ENCODE results near the gene PNPLA8. TPM values are rescaled to one million over a fixed set of nuclear protein-coding genes. Genes with fewer than 3 reads are reported as not detected.
A peak's percentile ranks its signal among the peaks of the same experiment; 100 is the strongest.

Gene PNPLA8, protein sequence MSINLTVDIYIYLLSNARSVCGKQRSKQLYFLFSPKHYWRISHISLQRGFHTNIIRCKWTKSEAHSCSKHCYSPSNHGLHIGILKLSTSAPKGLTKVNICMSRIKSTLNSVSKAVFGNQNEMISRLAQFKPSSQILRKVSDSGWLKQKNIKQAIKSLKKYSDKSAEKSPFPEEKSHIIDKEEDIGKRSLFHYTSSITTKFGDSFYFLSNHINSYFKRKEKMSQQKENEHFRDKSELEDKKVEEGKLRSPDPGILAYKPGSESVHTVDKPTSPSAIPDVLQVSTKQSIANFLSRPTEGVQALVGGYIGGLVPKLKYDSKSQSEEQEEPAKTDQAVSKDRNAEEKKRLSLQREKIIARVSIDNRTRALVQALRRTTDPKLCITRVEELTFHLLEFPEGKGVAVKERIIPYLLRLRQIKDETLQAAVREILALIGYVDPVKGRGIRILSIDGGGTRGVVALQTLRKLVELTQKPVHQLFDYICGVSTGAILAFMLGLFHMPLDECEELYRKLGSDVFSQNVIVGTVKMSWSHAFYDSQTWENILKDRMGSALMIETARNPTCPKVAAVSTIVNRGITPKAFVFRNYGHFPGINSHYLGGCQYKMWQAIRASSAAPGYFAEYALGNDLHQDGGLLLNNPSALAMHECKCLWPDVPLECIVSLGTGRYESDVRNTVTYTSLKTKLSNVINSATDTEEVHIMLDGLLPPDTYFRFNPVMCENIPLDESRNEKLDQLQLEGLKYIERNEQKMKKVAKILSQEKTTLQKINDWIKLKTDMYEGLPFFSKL
- total RNA-seq, result 10 to 100 TPM; 19.7 to 25.6 TPM
- 10 to 100 TPM; 24.0 to 26.5 (median 24.3) TPM for polyA plus RNA-seq
- total RNA-seq, result 26.6 to 130 (median 64.4) reads per million in 6 experiments

- POLR2A ChIA-PET, result interaction anchor here (0.6 to 3.9 kb wide), 13 partner anchors 11 to 1400 kb away, joined by 3 to 53 read pairs (median 3); partner anchors contain the start of genes CBLL1, DNAJB9, HBP1 and NRCAM
- Mint-ChIP-seq H3K27me3 (peaks cover 0 to 1% (median 0%) of the 10 kb centered on the region in 5 donors), H3K36me3 (peaks cover 0 to 11% (median 0%) of the 10 kb centered on the region in 3 donors), H3K27ac (peak within 1 kb of the TSS; percentile 96 to 100 (median 100)), H3K9me3 (no peaks in the 10 kb centered on the region), H3K4me1 (peaks cover 20 to 56% (median 40%) of the 10 kb centered on the region in 4 donors), H3K4me3 (peak within 1 kb of the TSS; percentile 92 to 99 (median 97))
- DNase-seq, result peak; percentile 99 to 100 (median 100)
- peak; percentile 87 to 88 for ATAC-seq
Observed at GRCh38 chr7:108525985-108526767, at the start of gene PNPLA8. TSS of gene PNPLA8 (minus strand) at chr7:108526135. CDS start at chr7:108515491, 10,644 bp downstream.

DNA sequence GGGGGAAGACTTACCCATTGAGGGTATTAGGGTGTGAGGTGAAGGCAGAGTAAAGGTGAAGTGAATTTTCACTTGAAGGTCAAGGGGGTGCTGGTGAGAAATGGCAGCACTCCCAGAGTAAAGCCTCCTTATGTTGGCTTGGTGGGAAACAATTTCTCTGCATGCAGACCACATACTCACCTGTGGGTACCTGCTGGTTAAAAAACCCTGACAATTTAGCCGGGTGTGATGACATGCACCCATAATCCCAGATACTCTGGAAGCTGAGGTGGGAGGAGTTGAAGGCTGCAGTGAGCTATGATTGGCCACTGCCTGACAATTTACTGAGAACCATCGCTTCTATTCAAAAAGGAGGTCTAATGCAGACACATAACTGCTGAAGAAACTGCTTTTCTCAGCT lies 49.2 kb upstream of the PNPLA8 start:
- peaks cover 10 to 64% (median 30%) of the 10 kb centered on the region in 3 donors for H3K36me3 Mint-ChIP-seq

DNA sequence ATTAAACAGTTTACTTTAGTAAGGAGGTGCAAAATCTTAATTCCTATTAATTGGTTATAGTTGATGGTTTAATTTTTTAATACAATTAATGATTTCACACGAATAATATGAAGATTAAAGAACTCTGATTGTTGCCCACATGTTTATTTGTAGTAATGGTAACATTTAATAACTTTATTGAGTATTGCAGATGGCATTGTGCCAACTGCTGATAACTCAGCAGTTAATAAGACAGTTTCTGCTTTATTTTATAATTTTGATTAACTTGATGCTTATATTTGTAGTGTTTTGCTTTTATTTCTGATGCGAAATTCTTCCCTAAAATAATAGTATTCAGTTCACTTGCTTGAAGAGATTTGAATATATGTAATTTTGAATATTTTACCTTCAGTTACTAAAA lies 46.5 kb upstream of the PNPLA8 start:
- peaks cover 21 to 65% (median 46%) of the 10 kb centered on the region in 4 donors for H3K4me1 Mint-ChIP-seq
- peaks cover 4 to 52% (median 22%) of the 10 kb centered on the region in 3 donors for H3K36me3 Mint-ChIP-seq
- H3K4me3 Mint-ChIP-seq, result peak overlapping the region in 1 of 10 donors; percentile 10
- no peak overlapping the region for H3K27ac Mint-ChIP-seq
- POLR2A ChIA-PET, result no interaction called here
- no peaks in the 10 kb centered on the region for H3K27me3 Mint-ChIP-seq
- ATAC-seq (no peak), DNase-seq (no peak)
- H3K9me3 Mint-ChIP-seq, result no peaks in the 10 kb centered on the region

More for the DNA sequence above, 49.2 kb upstream of the PNPLA8 start:
- ATAC-seq (no peak), DNase-seq (no peak)
- no peaks in the 10 kb centered on the region for H3K27me3 Mint-ChIP-seq
- H3K27ac Mint-ChIP-seq, result peak overlapping the region in 1 of 10 donors; percentile 11
- H3K4me1 Mint-ChIP-seq, result peaks cover 15 to 43% (median 29%) of the 10 kb centered on the region in 4 donors
- H3K9me3 Mint-ChIP-seq, result peaks cover 0 to 5% (median 1%) of the 10 kb centered on the region in 9 donors
- POLR2A ChIA-PET, result no interaction called here
- H3K4me3 Mint-ChIP-seq, result no peak overlapping the region

DNA sequence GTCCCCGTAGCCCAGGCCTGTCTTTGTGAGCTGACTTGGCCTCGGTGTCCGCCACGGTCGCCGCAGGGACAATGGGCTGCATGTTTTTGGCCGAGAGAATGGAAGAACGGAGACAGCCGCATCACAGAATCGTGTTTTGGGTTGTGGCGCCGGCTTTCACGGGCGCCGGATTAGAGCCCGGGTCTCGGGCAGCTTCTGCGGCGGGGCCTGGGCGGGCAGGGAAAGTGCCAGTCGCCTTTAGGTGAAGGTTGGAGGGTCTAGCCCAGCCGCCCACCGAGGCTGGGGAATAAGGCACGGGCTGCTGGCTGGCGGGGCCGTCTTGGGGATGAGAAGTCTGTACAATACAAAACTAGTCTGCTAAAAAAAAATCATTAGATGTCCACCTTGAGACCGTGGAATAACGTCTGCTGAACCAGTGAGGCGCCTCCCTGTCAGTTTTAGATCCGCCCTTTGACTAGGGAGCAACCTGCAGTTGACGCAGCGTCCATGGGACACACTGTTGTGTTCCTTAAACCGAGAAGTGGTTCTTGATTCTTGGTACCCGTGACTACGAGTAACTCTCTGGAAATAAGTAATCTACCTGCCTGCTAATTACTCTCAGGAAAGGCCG lies 44.3 kb upstream of the PNPLA8 start:
- peak overlapping the region; percentile 99 to 100 (median 100) for H3K27ac Mint-ChIP-seq
- POLR2A ChIA-PET, result interaction anchor here (0.5 to 3.0 kb wide), 13 partner anchors 17 to 1522 kb away, joined by 3 to 53 read pairs (median 3); partner anchors contain the start of genes HBP1 and PNPLA8

DNA sequence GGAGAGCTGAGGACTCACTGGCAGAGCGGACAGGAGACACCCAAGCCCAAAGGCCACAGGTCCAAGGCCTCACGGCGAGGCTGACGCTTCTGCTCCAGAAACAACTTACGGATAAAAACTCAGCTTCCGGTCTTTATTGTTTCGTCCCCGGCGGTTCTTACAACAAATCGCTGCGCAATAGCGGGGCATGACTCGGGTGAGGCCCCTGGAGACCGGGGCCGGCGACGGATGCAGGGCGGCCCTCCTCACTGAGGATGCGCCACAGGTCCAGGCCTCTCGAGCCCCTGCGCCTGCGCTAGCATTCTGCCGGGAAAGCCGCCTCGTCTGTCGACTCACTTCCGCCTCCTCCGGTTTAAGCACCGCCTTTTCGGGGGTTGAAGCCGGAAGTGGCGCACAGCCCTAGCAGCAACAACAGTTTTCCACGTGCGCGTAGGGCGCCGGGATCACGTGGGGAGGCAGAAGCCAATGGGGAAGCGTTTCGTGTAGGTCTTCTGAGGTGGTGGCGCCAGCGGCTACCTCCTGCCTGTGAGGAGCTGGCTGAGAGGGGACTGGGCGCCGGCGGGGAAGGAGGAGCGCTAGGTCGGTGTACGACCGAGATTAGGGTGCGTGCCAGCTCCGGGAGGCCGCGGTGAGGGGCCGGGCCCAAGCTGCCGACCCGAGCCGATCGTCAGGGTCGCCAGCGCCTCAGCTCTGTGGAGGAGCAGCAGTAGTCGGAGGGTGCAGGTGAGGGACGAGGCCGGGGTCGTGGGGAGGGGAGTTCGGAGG lies 43.6 kb upstream of the PNPLA8 start, which contains the start of the genes DNAJB9 and THAP5:
TSS of gene DNAJB9 (plus strand) at position 494 of the 765 bp plus-strand sequence. CDS start 1,853 bp downstream, outside the sequence.
TSS of gene THAP5 (minus strand) at position 326 of the 765 bp plus-strand sequence. CDS start at position 189, 137 bp downstream.
- H3K4me1 Mint-ChIP-seq, result peaks cover 15 to 80% (median 48%) of the 10 kb centered on the region in 4 donors
- H3K36me3 Mint-ChIP-seq, result peaks cover 16 to 42% (median 38%) of the 10 kb centered on the region in 3 donors
- peak; percentile 93 to 100 (median 100) for DNase-seq
- H3K27me3 Mint-ChIP-seq, result no peaks in the 10 kb centered on the region
- H3K9me3 Mint-ChIP-seq, result peaks cover 0 to under 1% (median 0%) of the 10 kb centered on the region in 9 donors
- POLR2A ChIA-PET, result interaction anchor here (0.5 to 3.0 kb wide), 15 partner anchors 9 to 1401 kb away, joined by 3 to 53 read pairs (median 4); partner anchors contain the start of genes CBLL1, HBP1 and PNPLA8
- ATAC-seq, result peak; percentile 88 to 90
- H3K4me3 Mint-ChIP-seq, result peak within 1 kb of the TSS; percentile 94 to 100 (median 98)
- H3K27ac Mint-ChIP-seq, result peak within 1 kb of the TSS; percentile 99 to 100 (median 100)

More for the DNA sequence above, 44.3 kb upstream of the PNPLA8 start:
- DNase-seq (peak in 9 of 10 donors; percentile 14 to 71 (median 44)), ATAC-seq (peak; percentile 4 to 7)
- Mint-ChIP-seq H3K4me1 (peaks cover 15 to 82% (median 48%) of the 10 kb centered on the region in 4 donors), H3K27me3 (no peaks in the 10 kb centered on the region), H3K9me3 (no peaks in the 10 kb centered on the region), H3K4me3 (peak overlapping the region; percentile 94 to 100 (median 98)), H3K36me3 (peaks cover 11 to 41% (median 31%) of the 10 kb centered on the region in 3 donors)

- ATAC-seq (peak in 1 of 2 donors; percentile 37), DNase-seq (peak in 2 of 10 donors; percentile 54 to 67)
- H3K36me3 Mint-ChIP-seq, result peaks cover 16 to 43% (median 43%) of the 10 kb centered on the region in 3 donors
- peak overlapping the region; percentile 99 to 100 (median 100) for H3K27ac Mint-ChIP-seq
- POLR2A ChIA-PET, result interaction anchor here (0.5 to 3.0 kb wide), 10 partner anchors 9 to 1400 kb away, joined by 3 to 53 read pairs (median 5); partner anchors contain the start of genes CBLL1, HBP1 and PNPLA8
- peaks cover 15 to 81% (median 45%) of the 10 kb centered on the region in 4 donors for H3K4me1 Mint-ChIP-seq
- peak overlapping the region; percentile 94 to 100 (median 98) for H3K4me3 Mint-ChIP-seq
- H3K9me3 Mint-ChIP-seq, result peaks cover 0 to 6% (median 0%) of the 10 kb centered on the region in 9 donors
- no peaks in the 10 kb centered on the region for H3K27me3 Mint-ChIP-seq
Observed at GRCh38 chr7:108568801-108569380, 43.0 kb upstream of the PNPLA8 start.

DNA sequence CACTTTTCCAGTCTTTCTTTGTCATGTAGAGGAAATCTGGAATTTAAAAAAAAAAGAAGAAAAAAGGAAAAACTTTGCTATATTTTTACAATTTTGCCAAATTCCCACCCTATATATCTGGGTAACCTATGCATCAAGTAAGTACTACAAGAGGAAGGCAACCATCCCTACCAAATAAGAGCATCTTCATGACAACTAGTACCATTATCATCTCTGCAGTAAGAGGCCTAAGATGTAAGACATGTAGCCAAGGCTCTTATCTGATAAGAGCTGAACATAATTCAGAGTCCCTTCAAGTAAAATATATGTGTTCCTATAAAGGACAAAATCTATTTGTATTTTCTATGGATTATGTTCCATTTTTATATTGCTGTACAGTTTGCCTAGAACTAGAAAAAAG lies 40.1 kb upstream of the PNPLA8 start:
- Mint-ChIP-seq H3K4me1 (peaks cover 15 to 60% (median 32%) of the 10 kb centered on the region in 4 donors), H3K4me3 (no peak overlapping the region), H3K27ac (peak overlapping the region in 1 of 10 donors; percentile 1), H3K9me3 (peaks cover 0 to 11% (median 4%) of the 10 kb centered on the region in 9 donors), H3K36me3 (peaks cover 21 to 43% (median 35%) of the 10 kb centered on the region in 3 donors), H3K27me3 (no peaks in the 10 kb centered on the region)
- no peak for DNase-seq
- ATAC-seq, result no peak
- POLR2A ChIA-PET, result no interaction called here

DNA sequence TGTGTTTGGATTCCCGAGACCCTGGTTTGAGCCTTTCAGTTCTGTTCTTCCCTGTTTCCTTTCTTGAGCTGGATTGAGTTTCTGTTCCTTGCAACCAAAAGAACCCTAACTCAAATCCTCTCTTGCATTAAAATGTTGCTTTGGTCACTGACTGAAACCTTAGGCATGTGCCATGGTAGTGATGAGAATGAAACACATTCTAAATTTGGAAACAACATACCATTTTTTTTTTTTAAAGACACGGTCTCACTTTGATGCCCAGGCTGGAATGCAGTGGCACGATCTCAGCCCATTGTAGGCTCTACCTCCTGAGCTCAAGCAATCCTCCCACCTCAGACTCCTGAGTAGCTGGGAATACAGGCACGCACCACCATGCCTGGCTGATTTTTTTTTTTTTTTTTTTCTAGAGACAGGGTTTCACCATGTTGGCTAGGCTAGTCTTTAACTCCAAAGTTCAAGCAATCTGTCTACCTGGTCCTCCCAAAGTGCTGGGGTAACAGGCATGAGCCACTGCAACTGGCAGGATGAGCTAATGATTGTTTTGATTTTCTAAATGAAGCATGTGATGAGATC lies 35.2 kb upstream of the PNPLA8 start:
- peaks cover 45 to 54% (median 49%) of the 10 kb centered on the region in 3 donors for H3K36me3 Mint-ChIP-seq
- H3K4me3 Mint-ChIP-seq, result no peak overlapping the region
- H3K27me3 Mint-ChIP-seq, result no peaks in the 10 kb centered on the region
- H3K27ac Mint-ChIP-seq, result peak overlapping the region in 1 of 10 donors; percentile 78
- POLR2A ChIA-PET, result interaction anchor here (0.6 to 0.9 kb wide), 2 partner anchors 35 to 1393 kb away, joined by 3 to 4 read pairs; partner anchors contain the start of gene PNPLA8
- ATAC-seq (no peak), DNase-seq (no peak)
- H3K9me3 Mint-ChIP-seq, result peaks cover 0 to 44% (median 19%) of the 10 kb centered on the region in 9 donors
- peaks cover 6 to 24% (median 7%) of the 10 kb centered on the region in 4 donors for H3K4me1 Mint-ChIP-seq

- ATAC-seq (no peak), DNase-seq (no peak)
- POLR2A ChIA-PET, result no interaction called here
- H3K4me3 Mint-ChIP-seq, result no peak overlapping the region
- H3K9me3 Mint-ChIP-seq, result peaks cover 0 to 48% (median 26%) of the 10 kb centered on the region in 9 donors
- peaks cover 0 to 16% (median 4%) of the 10 kb centered on the region in 4 donors for H3K4me1 Mint-ChIP-seq
- peaks cover 30 to 43% (median 34%) of the 10 kb centered on the region in 3 donors for H3K36me3 Mint-ChIP-seq
- H3K27me3 Mint-ChIP-seq, result no peaks in the 10 kb centered on the region
- no peak overlapping the region for H3K27ac Mint-ChIP-seq
Observed at GRCh38 chr7:108559253-108559652, 33.3 kb upstream of the PNPLA8 start.

- no peaks in the 10 kb centered on the region for H3K27me3 Mint-ChIP-seq
- ATAC-seq (no peak), DNase-seq (no peak)
- H3K4me1 Mint-ChIP-seq, result peaks cover 0 to 11% (median 4%) of the 10 kb centered on the region in 4 donors
- POLR2A ChIA-PET, result no interaction called here
- peaks cover 25 to 42% (median 34%) of the 10 kb centered on the region in 3 donors for H3K36me3 Mint-ChIP-seq
- H3K4me3 Mint-ChIP-seq, result no peak overlapping the region
- H3K27ac Mint-ChIP-seq, result no peak overlapping the region
- H3K9me3 Mint-ChIP-seq, result peaks cover 0 to 46% (median 26%) of the 10 kb centered on the region in 9 donors
Observed at GRCh38 chr7:108557617-108558016, 31.7 kb upstream of the PNPLA8 start.
